SK-N-SH (cell line): ENCODE measurements around the gene SNX11. TPM values are rescaled to one million over a fixed set of nuclear protein-coding genes. Genes with fewer than 3 reads are reported as not detected.

ENCODE experiments used
- CTCF ChIA-PET: fragments of 300-600, 350-600 bp; formaldehyde crosslinking; extraction: SDS; loops from one replicate; lab custom pipeline; 2021; lab: Yijun Ruan, JAX
- POLR2A ChIA-PET: fragments of 350-600 bp; sonication (Branson Sonifier 250); formaldehyde crosslinking; extraction: SDS; loops from one replicate; lab custom pipeline; 2020; ENCODE audit warnings: antibody characterized with exemption, inconsistent platforms; lab: Yijun Ruan, JAX
- DNase-seq: peaks from one replicate; pipeline ENCODE4 v3.0.0; 2012
- H2AFZ ChIP-seq: fragments of 200-600 bp; sonication (generic); 2 replicates; pipeline ENCODE4 v1.8.1; 2016; ENCODE audit warnings: antibody characterized with exemption, mild to moderate bottlenecking, low read depth
- H3F3A ChIP-seq: fragments of 200-600 bp; sonication (generic); replicated peaks from 2 replicates; pipeline ENCODE3; 2016; ENCODE audit warnings: antibody characterized with exemption, mild to moderate bottlenecking; ENCODE audit not compliant: insufficient read depth
- H3K27ac ChIP-seq, 2 experiments: fragments of 200-500 bp in 1 of 2; fragments of 200-600 bp in 1 of 2; sonication (Bioruptor generic) in 1 of 2; sonication (generic), shearing (Covaris generic) in 1 of 2; 2 replicates each; pipeline versions ENCODE4 v1.5.1 to v1.6.1; 2014 to 2016; ENCODE audit warnings: low read depth in 2 of 2, inconsistent platforms in 1 of 2, low read length in 1 of 2, mild to moderate bottlenecking in 1 of 2, mixed read lengths in 1 of 2
- H3K27me3 ChIP-seq: fragments of 200-600 bp; sonication (generic), shearing (Covaris generic); 2 replicates; pipeline ENCODE4 v1.6.1; 2016; ENCODE audit warnings: mixed run types; ENCODE audit not compliant: insufficient read depth
- H3K36me3 ChIP-seq, 2 experiments: fragments of 200-500 bp in 1 of 2; fragments of 200-600 bp in 1 of 2; sonication (Bioruptor generic) in 1 of 2; sonication (generic) in 1 of 2; replicated peaks in 1 of 2; 2 replicates each; pipeline versions ENCODE3 to v1.5.1; 2014 to 2016; ENCODE audit warnings: low read length in 1 of 2, mild to moderate bottlenecking in 1 of 2; ENCODE audit not compliant: insufficient read depth in 2 of 2, control insufficient read depth in 1 of 2
- H3K4me1 ChIP-seq, 2 experiments: fragments of 200-500 bp in 1 of 2; fragments of 200-600 bp in 1 of 2; sonication (Bioruptor generic) in 1 of 2; sonication (generic), shearing (Covaris generic) in 1 of 2; 2 replicates each; pipeline versions ENCODE4 v1.5.1 to v1.6.1; 2014 to 2016; ENCODE audit warnings: low read depth in 1 of 2, low read length in 1 of 2, mixed run types in 1 of 2; ENCODE audit not compliant: insufficient read depth in 2 of 2, control insufficient read depth in 1 of 2
- H3K4me2 ChIP-seq: fragments of 200-600 bp; sonication (generic), shearing (Covaris generic); 2 replicates; pipeline ENCODE4 v1.6.1; 2017; ENCODE audit warnings: mixed run types
- H3K4me3 ChIP-seq, 2 experiments: fragments of 200-500 bp in 1 of 2; fragments of 200-600 bp in 1 of 2; sonication (Bioruptor generic) in 1 of 2; sonication (generic), shearing (Covaris generic) in 1 of 2; 2 replicates each; pipeline versions ENCODE4 v1.5.1 to v1.8.1; 2014 to 2016; ENCODE audit warnings: low read depth in 2 of 2, inconsistent platforms in 1 of 2, low read length in 1 of 2, mild to moderate bottlenecking in 1 of 2, mixed read lengths in 1 of 2, moderate library complexity in 1 of 2
- H3K79me2 ChIP-seq: fragments of 200-600 bp; sonication (generic); 2 replicates; pipeline ENCODE4 v1.8.1; 2017; ENCODE audit warnings: mild to moderate bottlenecking; ENCODE audit not compliant: insufficient read depth
- H3K9ac ChIP-seq: fragments of 200-600 bp; sonication (generic); 2 replicates; pipeline ENCODE4 v1.6.1; 2017; ENCODE audit warnings: mixed run types
- H3K9me2 ChIP-seq: fragments of 200-600 bp; sonication (generic); 2 replicates; pipeline ENCODE4 v1.6.1; 2017; ENCODE audit warnings: mixed run types
- H3K9me3 ChIP-seq: fragments of 200-600 bp; sonication (generic); 2 replicates; pipeline ENCODE4 v1.6.1; 2017; ENCODE audit warnings: mixed run types, mild to moderate bottlenecking, moderate library complexity
- H4K20me1 ChIP-seq: fragments of 200-600 bp; sonication (generic); 2 replicates; pipeline ENCODE4 v1.6.1; 2017; ENCODE audit warnings: mild to moderate bottlenecking, mixed run types; ENCODE audit not compliant: insufficient read depth
- EZH2phosphoT487 ChIP-seq: fragments of 200-600 bp; sonication (generic); IDR thresholded peaks from 2 replicates; pipeline ENCODE4 v1.6.1; 2017; ENCODE audit warnings: low read depth, mixed run types, mild to moderate bottlenecking, antibody characterized with exemption, moderate library complexity, borderline replicate concordance
- JUND ChIP-seq: IDR thresholded peaks from 2 replicates; pipeline ENCODE4 v1.4.0; 2012
- PBX3 ChIP-seq: IDR thresholded peaks from 2 replicates; pipeline ENCODE4; 2012
- RCOR1 ChIP-seq: fragments of 150-350 bp; IDR thresholded peaks from 2 replicates; pipeline ENCODE4 v1.6.1; 2017; ENCODE audit warnings: antibody characterized with exemption, low read length
- SMC3 ChIP-seq: IDR thresholded peaks from 2 replicates; pipeline ENCODE4 v1.6.1; 2012; ENCODE audit warnings: low read depth, low read length, improper control_type of control experiment
- TAF1 ChIP-seq: IDR thresholded peaks from 2 replicates; pipeline ENCODE4 v1.6.1; 2012; ENCODE audit warnings: low read depth, mild to moderate bottlenecking, low read length, moderate library complexity, borderline replicate concordance
- USF1 ChIP-seq: IDR thresholded peaks from 2 replicates; pipeline ENCODE4 v1.4.0; 2012; ENCODE audit warnings: low read depth, borderline replicate concordance
- ZBTB33 ChIP-seq: IDR thresholded peaks from 2 replicates; pipeline ENCODE4 v1.4.0; 2012; ENCODE audit warnings: low read depth, borderline replicate concordance
- WGBS: methylation state at CpG from one replicate; pipeline ENCODE4 v1.1.6; 2017; ENCODE audit warnings: low lambda C conversion rate; 5-methylcytosine and 5-hydroxymethylcytosine counted together
- polyA plus RNA-seq, 3 experiments: library from polyadenylated mRNA; depleted of rRNA; stranded (reverse); fragments of >200 nt; gene quantifications; 2 replicates each; pipeline ENCODE4 v1.2.3, GENCODE V29; 2012

SNX11 gene
- polyA plus RNA-seq, 1 of the 3 experiments (the other 2 are of a cell fraction): 19.0 TPM

GRCh38 chr17:48093341-48094045 is 14.1 kb upstream of the SNX11 start:
- H3K4me1 ChIP-seq: no peaks in the 10 kb centered on the region

More at GRCh38 chr17:48093341-48094045, 14.1 kb upstream of the SNX11 start:
- 94% methylated on average over 11 of the region's 11 CpGs for WGBS
- ChIA-PET POLR2A (no interaction called here), CTCF (interaction anchor here (3.8 to 14.8 kb wide), 3 partner anchors 12 to 67 kb away, joined by 23 to 241 read pairs (median 64); no protein-coding TSS in a partner anchor)
- Histone ChIP-seq H2AFZ (no peak overlapping the region), H3K27me3 (no peaks in the 10 kb centered on the region), H3K27ac (no peak overlapping the region), H3K36me3 (peaks cover 5 to 42% of the 10 kb centered on the region in 2 experiments), H3K4me3 (no peak overlapping the region), H3F3A (peaks cover 27% of the 10 kb centered on the region), H4K20me1 (peaks cover 99% of the 10 kb centered on the region), H3K79me2 (peaks cover 99% of the 10 kb centered on the region), H3K9me3 (no peaks in the 10 kb centered on the region), H3K4me2 (no peak overlapping the region), H3K9ac (no peak overlapping the region), H3K9me2 (no peaks in the 10 kb centered on the region)
- no peak for TF ChIP-seq PBX3
- TF ChIP-seq USF1: no peak
- TF ChIP-seq ZBTB33: no peak
- no peak for TF ChIP-seq TAF1
- TF ChIP-seq SMC3: no peak
- TF ChIP-seq EZH2phosphoT487: no peak
- TF ChIP-seq RCOR1: no peak
- TF ChIP-seq JUND: no peak
- no peak for DNase-seq
